ENCODE data around the gene ZNF76. TPM values are rescaled to one million over a fixed set of nuclear protein-coding genes. Genes with fewer than 3 reads are reported as not detected.

ZNF76 gene
- polyA plus RNA-seq, 1 of the 3 experiments (the other 2 are of a cell fraction), result 19.7 TPM

GRCh38 chr6:35214869-35215664 is 44.5 kb upstream of the ZNF76 start:
- Histone ChIP-seq H3F3A (replicated peaks; ENCODE audit: insufficient read depth) (no peaks in the 10 kb centered on the region), H3K9me3 (no peaks in the 10 kb centered on the region), H3K27me3 (ENCODE audit: insufficient read depth) (no peaks in the 10 kb centered on the region), H3K4me2 (peak overlapping the region; percentile 90), H2AFZ (ENCODE audit: low read depth) (no peak overlapping the region), H3K9ac (peak overlapping the region; percentile 54; the same call in 1 of the 2 replicates), H3K36me3 (replicated peaks in 1 of 2; ENCODE audit: control insufficient read depth in 1 of 2, insufficient read depth in 2 of 2, low read length in 1 of 2) (no peaks in the 10 kb centered on the region), H3K27ac (ENCODE audit: low read depth in 2 of 2, low read length in 1 of 2) (no peak overlapping the region), H3K79me2 (ENCODE audit: insufficient read depth) (peaks cover 9% of the 10 kb centered on the region; the same call in 1 of the 2 replicates), H3K9me2 (no peaks in the 10 kb centered on the region), H3K4me3 (ENCODE audit: low read depth in 2 of 2, low read length in 1 of 2) (peak overlapping the region in 1 of 2 experiments; percentile 63; a peak in 3 of 4 replicates), H3K4me1 (ENCODE audit: control insufficient read depth in 1 of 2, insufficient read depth in 2 of 2, low read depth in 1 of 2, low read length in 1 of 2) (peaks cover 0 to 4% of the 10 kb centered on the region in 2 experiments; a peak in 1 of 4 replicates), H4K20me1 (ENCODE audit: insufficient read depth) (no peaks in the 10 kb centered on the region)
- 88% methylated on average over 18 of the region's 18 CpGs for WGBS (ENCODE audit: low lambda C conversion rate)
- DNase-seq, result peak; percentile 42
- CTCF ChIA-PET, result interaction anchor here (1.2 to 4.3 kb wide), 6 partner anchors 10 to 228 kb away, joined by 3 to 29 read pairs (median 5); no protein-coding TSS in a partner anchor
- TF ChIP-seq POLR2AphosphoS5 (IDR thresholded peaks at IDR 0.05; ENCODE audit: low read depth, low read length) (no peak), IRF3 (IDR thresholded peaks at IDR 0.05; ENCODE audit: low read depth, low read length) (no peak), TAF1 (IDR thresholded peaks at IDR 0.05; ENCODE audit: borderline replicate concordance, low read depth, low read length) (no peak), USF2 (IDR thresholded peaks at IDR 0.05; ENCODE audit: borderline replicate concordance, low read depth, low read length) (no peak), RCOR1 (IDR thresholded peaks at IDR 0.05; ENCODE audit: low read length) (no peak), GATA2 (CRISPR knock-in tag; IDR thresholded peaks at IDR 0.05) (no peak), MXI1 (IDR thresholded peaks at IDR 0.05; ENCODE audit: low read depth, low read length) (no peak), PBX3 (IDR thresholded peaks at IDR 0.05) (no peak)
- POLR2A ChIA-PET, result interaction anchor here (0.6 kb wide), 1 partner anchor 247 kb away, joined by 3 read pairs; no protein-coding TSS in a partner anchor

- no peak overlapping the region for H3K27ac ChIP-seq (ENCODE audit: low read depth in 2 of 2, low read length in 1 of 2)
- H3K4me3 ChIP-seq (ENCODE audit: low read depth in 2 of 2, low read length in 1 of 2), result peak overlapping the region in 1 of 2 experiments; percentile 11; a peak in 1 of 4 replicates
These were observed 43.7 kb upstream of the ZNF76 start for GRCh38 chr6:35215665-35216411.

More at GRCh38 chr6:35215665-35216411, 43.7 kb upstream of the ZNF76 start:
- peak overlapping the region; percentile 90 for H3K4me2 ChIP-seq
- no peaks in the 10 kb centered on the region for H4K20me1 ChIP-seq (ENCODE audit: insufficient read depth)
- H2AFZ ChIP-seq (ENCODE audit: low read depth), result no peak overlapping the region
- ChIA-PET CTCF (interaction anchor here (1.2 to 4.3 kb wide), 6 partner anchors 11 to 229 kb away, joined by 3 to 29 read pairs (median 5); no protein-coding TSS in a partner anchor), POLR2A (no interaction called here)
- WGBS (ENCODE audit: low lambda C conversion rate), result 90% methylated on average over 6 of the region's 6 CpGs
- no peaks in the 10 kb centered on the region for H3K36me3 ChIP-seq (replicated peaks in 1 of 2; ENCODE audit: control insufficient read depth in 1 of 2, insufficient read depth in 2 of 2, low read length in 1 of 2)
- no peaks in the 10 kb centered on the region for H3K9me2 ChIP-seq
- no peak for TF ChIP-seq PBX3 (IDR thresholded peaks at IDR 0.05)
- no peak for TF ChIP-seq NRF1 (IDR thresholded peaks at IDR 0.05; ENCODE audit: low read depth, low read length)
- no peak for TF ChIP-seq TEAD4 (IDR thresholded peaks at IDR 0.05; ENCODE audit: borderline replicate concordance, insufficient read depth)
- TF ChIP-seq EZH2phosphoT487 (IDR thresholded peaks at IDR 0.05; ENCODE audit: borderline replicate concordance, low read depth), result no peak
- TF ChIP-seq TCF12 (IDR thresholded peaks at IDR 0.05), result no peak
- no peak for TF ChIP-seq ELF1 (IDR thresholded peaks at IDR 0.05)
- TF ChIP-seq SIN3A (IDR thresholded peaks at IDR 0.05; ENCODE audit: borderline replicate concordance, low read depth, low read length), result no peak
- no peak for TF ChIP-seq RFX5 (IDR thresholded peaks at IDR 0.05; ENCODE audit: low read length)
- TF ChIP-seq NFIC (IDR thresholded peaks at IDR 0.05; ENCODE audit: borderline replicate concordance), result no peak
- TF ChIP-seq FOXJ3 (CRISPR knock-in tag; IDR thresholded peaks at IDR 0.05), result no peak
- H3K79me2 ChIP-seq (ENCODE audit: insufficient read depth), result peaks cover 9% of the 10 kb centered on the region; the same call in 1 of the 2 replicates
- peaks cover 0 to 4% of the 10 kb centered on the region in 2 experiments; a peak in 1 of 4 replicates for H3K4me1 ChIP-seq (ENCODE audit: control insufficient read depth in 1 of 2, insufficient read depth in 2 of 2, low read depth in 1 of 2, low read length in 1 of 2)
- no peaks in the 10 kb centered on the region for H3F3A ChIP-seq (replicated peaks; ENCODE audit: insufficient read depth)
- no peak for DNase-seq
- no peaks in the 10 kb centered on the region for H3K9me3 ChIP-seq
- H3K9ac ChIP-seq, result no peak overlapping the region
- H3K27me3 ChIP-seq (ENCODE audit: insufficient read depth), result no peaks in the 10 kb centered on the region

Data from SK-N-SH (cell line).